Liver (tissue), 9 donors: Measurements from ENCODE around the gene LRMDA. TPM values are rescaled to one million over a fixed set of nuclear protein-coding genes. Genes with fewer than 3 reads are reported as not detected.

ENCODE experiments used
- DNase-seq: peaks from one replicate; pipeline ENCODE4 v3.0.0-alpha.2; 2017; ENCODE audit warnings: low spot score
- H3K27ac ChIP-seq, 2 donors: one replicate each; pipeline ENCODE4 v1.7.0; 2013; ENCODE audit warnings: inconsistent platforms in 2 of 2, low read length in 2 of 2, control low read depth in 1 of 2, low read depth in 1 of 2, mild to moderate bottlenecking in 1 of 2
- H3K27me3 ChIP-seq, 4 donors: one replicate each; pipeline versions ENCODE4 v1.6.1 to v1.7.0; 2013; ENCODE audit warnings: low read length in 3 of 4, inconsistent platforms in 1 of 4, mild to moderate bottlenecking in 1 of 4, moderate library complexity in 1 of 4; ENCODE audit not compliant: control insufficient read depth in 4 of 4, insufficient read depth in 4 of 4
- H3K36me3 ChIP-seq, 4 donors: one replicate each; pipeline versions ENCODE4 v1.6.1 to v1.7.0; 2013; ENCODE audit warnings: low read length in 3 of 4, mild to moderate bottlenecking in 3 of 4, low read depth in 1 of 4, moderate library complexity in 1 of 4; ENCODE audit not compliant: control insufficient read depth in 4 of 4, insufficient read depth in 3 of 4
- H3K4me1 ChIP-seq, 4 donors: one replicate each; pipeline versions ENCODE4 v1.6.1 to v1.7.0; 2013; ENCODE audit warnings: low read length in 3 of 4, mild to moderate bottlenecking in 3 of 4, moderate library complexity in 1 of 4; ENCODE audit not compliant: control insufficient read depth in 4 of 4, insufficient read depth in 4 of 4
- H3K4me3 ChIP-seq, 3 donors: one replicate each; pipeline versions ENCODE4 v1.6.1 to v1.7.0; 2013; ENCODE audit warnings: low read length in 3 of 3, control low read depth in 1 of 3, low read depth in 1 of 3, mild to moderate bottlenecking in 1 of 3
- H3K9ac ChIP-seq, 2 donors: one replicate each; pipeline ENCODE4 v1.7.0; 2013; ENCODE audit warnings: low read length in 2 of 2, mild to moderate bottlenecking in 2 of 2, moderate library complexity in 2 of 2, control low read depth in 1 of 2, low read depth in 1 of 2
- H3K9me3 ChIP-seq, 4 donors: one replicate each; pipeline versions ENCODE4 v1.6.1 to v1.7.0; 2013; ENCODE audit warnings: low read length in 3 of 4; ENCODE audit not compliant: control insufficient read depth in 4 of 4
- ATF3 ChIP-seq: IDR thresholded peaks from 2 replicates; pipeline ENCODE4 v1.6.1; 2016; ENCODE audit warnings: antibody characterized with exemption
- CTCF ChIP-seq: fragments of 150-350 bp; IDR thresholded peaks from 2 replicates; pipeline ENCODE4 v1.5.1; 2017; ENCODE audit warnings: improper control_type of control experiment, low read depth, low read length; ENCODE audit not compliant: missing input control
- EGR1 ChIP-seq, 2 donors: IDR thresholded peaks; 2 replicates each; pipeline ENCODE4 v1.6.1; 2016 to 2018; ENCODE audit warnings: antibody characterized with exemption in 2 of 2, low read depth in 2 of 2
- FOXA2 ChIP-seq: IDR thresholded peaks from 2 replicates; pipeline ENCODE4 v1.6.1; 2016; ENCODE audit warnings: antibody characterized with exemption
- GABPA ChIP-seq, 2 donors: IDR thresholded peaks in 1 of 2; conservative IDR thresholded peaks in 1 of 2; 2 replicates each; pipeline ENCODE4 v1.6.1; 2016; ENCODE audit warnings: antibody characterized with exemption in 2 of 2, mild to moderate bottlenecking in 1 of 2, moderate library complexity in 1 of 2
- HNF4A ChIP-seq, 2 donors: conservative IDR thresholded peaks; 2 replicates each; pipeline ENCODE4 v1.6.1; 2016; ENCODE audit warnings: antibody characterized with exemption in 2 of 2, mild to moderate bottlenecking in 2 of 2
- HNF4G ChIP-seq: IDR thresholded peaks from 2 replicates; pipeline ENCODE4 v1.6.1; 2016; ENCODE audit warnings: antibody characterized with exemption
- JUND ChIP-seq, 2 donors: IDR thresholded peaks; 2 replicates each; pipeline ENCODE4 v1.6.1; 2016; ENCODE audit warnings: antibody characterized with exemption in 2 of 2
- MAX ChIP-seq: IDR thresholded peaks from 2 replicates; pipeline ENCODE4 v1.6.1; 2016; ENCODE audit warnings: antibody characterized with exemption
- NR2F2 ChIP-seq: IDR thresholded peaks from 2 replicates; pipeline ENCODE4 v1.6.1; 2016; ENCODE audit warnings: antibody characterized with exemption
- REST ChIP-seq: IDR thresholded peaks from 2 replicates; pipeline ENCODE4 v1.6.1; 2016; ENCODE audit warnings: antibody characterized with exemption, mild to moderate bottlenecking
- TAF1 ChIP-seq: conservative IDR thresholded peaks from 2 replicates; pipeline ENCODE4 v1.6.1; 2016; ENCODE audit warnings: antibody characterized with exemption, mild to moderate bottlenecking
- YY1 ChIP-seq: IDR thresholded peaks from 2 replicates; pipeline ENCODE4 v1.6.1; 2016; ENCODE audit warnings: antibody characterized with exemption, mild to moderate bottlenecking
- ZBTB33 ChIP-seq: IDR thresholded peaks from 2 replicates; pipeline ENCODE4 v1.6.1; 2016; ENCODE audit warnings: antibody characterized with exemption
- WGBS: extraction: QIAGEN DNeasy Blood & Tissue Kit; methylation state at CpG from one replicate; pipeline ENCODE4 v1.1.7; 2013; 5-methylcytosine and 5-hydroxymethylcytosine counted together
- polyA plus RNA-seq, 2 donors: library from polyadenylated mRNA; stranded (reverse) in 1 of 2; unstranded in 1 of 2; fragments of 200-250 nt in 1 of 2; fragments of >200 nt in 1 of 2; fragmentation: Nextera tagmentation in 1 of 2; extraction: Ambion mirVana in 1 of 2; gene quantifications; one replicate each; pipeline versions ENCODE4 v1.2.1 to v1.2.3, GENCODE V29; 2013 to 2015
- total RNA-seq, 2 donors: library from RNA; depleted of rRNA; stranded (reverse); fragments of >200 nt; gene quantifications; one replicate each; pipeline ENCODE4 v1.2.3, GENCODE V29; 2014
- donor health status: healthy.
- donor health status: healthy.
- donor health status: healthy.
- donor health status: healthy.
- donor health status: healthy.

Gene LRMDA
- total and polyA plus RNA-seq, 4 donors = 7.9 to 15.8 (median 11.3) TPM

GRCh38 chr10:76555067-76555670 lies 1123.7 kb downstream of the LRMDA start:
- Histone ChIP-seq H3K27me3 (no peaks in the 10 kb centered on the region), H3K9ac (no peak overlapping the region), H3K9me3 (no peaks in the 10 kb centered on the region), H3K4me3 (no peak overlapping the region), H3K36me3 (no peaks in the 10 kb centered on the region), H3K4me1 (peaks cover 0 to 15% (median 12%) of the 10 kb centered on the region in 4 donors), H3K27ac (no peak overlapping the region)
- TF ChIP-seq FOXA2 (no peak), REST (no peak), GABPA (IDR thresholded peaks at IDR 0.05 in 1 of 2, conservative IDR thresholded peaks at IDR 0.05 in 1 of 2) (no peak), JUND (IDR thresholded peaks at IDR 0.05) (no peak), HNF4G (no peak), NR2F2 (no peak), CTCF (no peak), ATF3 (no peak), YY1 (no peak), MAX (no peak), ZBTB33 (no peak), HNF4A (conservative IDR thresholded peaks at IDR 0.05) (no peak), TAF1 (no peak), EGR1 (IDR thresholded peaks at IDR 0.05; ENCODE audit: low read depth in 2 of 2) (no peak)
- WGBS = 77% methylated on average over 2 of the region's 2 CpGs
- DNase-seq = no peak

- no peak for TF ChIP-seq JUND (IDR thresholded peaks at IDR 0.05)
- TF ChIP-seq EGR1 (IDR thresholded peaks at IDR 0.05; ENCODE audit: low read depth in 2 of 2) = no peak
- TF ChIP-seq TAF1 = no peak
- Histone ChIP-seq H3K4me3 (no peak overlapping the region), H3K36me3 (no peaks in the 10 kb centered on the region), H3K27me3 (no peaks in the 10 kb centered on the region), H3K27ac (no peak overlapping the region), H3K9me3 (no peaks in the 10 kb centered on the region), H3K4me1 (peaks cover 0 to 15% (median 12%) of the 10 kb centered on the region in 4 donors), H3K9ac (no peak overlapping the region)
- DNase-seq = no peak
- 96% methylated on average over 4 of the region's 4 CpGs for WGBS
These were observed 1125.9 kb downstream of the LRMDA start for GRCh38 chr10:76557366-76557765.
